HG03060 (cell line): ENCODE data around the gene DNAJC24.
"Not testable (repeated sequence)": the region's sequence is repeated elsewhere in the genome, so short reads cannot be mapped to it uniquely, and the experiment has no call there.

Experiments used
- ATAC-seq: cut with Tn5 transposase; IDR thresholded peaks from one replicate; pipeline ENCODE4 v1.9.1; 2021; ENCODE audit warnings: low read depth, moderate number of reproducible peaks; ENCODE audit not compliant: unreplicated experiment

Gene DNAJC24, protein sequence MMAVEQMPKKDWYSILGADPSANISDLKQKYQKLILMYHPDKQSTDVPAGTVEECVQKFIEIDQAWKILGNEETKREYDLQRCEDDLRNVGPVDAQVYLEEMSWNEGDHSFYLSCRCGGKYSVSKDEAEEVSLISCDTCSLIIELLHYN

DNA sequence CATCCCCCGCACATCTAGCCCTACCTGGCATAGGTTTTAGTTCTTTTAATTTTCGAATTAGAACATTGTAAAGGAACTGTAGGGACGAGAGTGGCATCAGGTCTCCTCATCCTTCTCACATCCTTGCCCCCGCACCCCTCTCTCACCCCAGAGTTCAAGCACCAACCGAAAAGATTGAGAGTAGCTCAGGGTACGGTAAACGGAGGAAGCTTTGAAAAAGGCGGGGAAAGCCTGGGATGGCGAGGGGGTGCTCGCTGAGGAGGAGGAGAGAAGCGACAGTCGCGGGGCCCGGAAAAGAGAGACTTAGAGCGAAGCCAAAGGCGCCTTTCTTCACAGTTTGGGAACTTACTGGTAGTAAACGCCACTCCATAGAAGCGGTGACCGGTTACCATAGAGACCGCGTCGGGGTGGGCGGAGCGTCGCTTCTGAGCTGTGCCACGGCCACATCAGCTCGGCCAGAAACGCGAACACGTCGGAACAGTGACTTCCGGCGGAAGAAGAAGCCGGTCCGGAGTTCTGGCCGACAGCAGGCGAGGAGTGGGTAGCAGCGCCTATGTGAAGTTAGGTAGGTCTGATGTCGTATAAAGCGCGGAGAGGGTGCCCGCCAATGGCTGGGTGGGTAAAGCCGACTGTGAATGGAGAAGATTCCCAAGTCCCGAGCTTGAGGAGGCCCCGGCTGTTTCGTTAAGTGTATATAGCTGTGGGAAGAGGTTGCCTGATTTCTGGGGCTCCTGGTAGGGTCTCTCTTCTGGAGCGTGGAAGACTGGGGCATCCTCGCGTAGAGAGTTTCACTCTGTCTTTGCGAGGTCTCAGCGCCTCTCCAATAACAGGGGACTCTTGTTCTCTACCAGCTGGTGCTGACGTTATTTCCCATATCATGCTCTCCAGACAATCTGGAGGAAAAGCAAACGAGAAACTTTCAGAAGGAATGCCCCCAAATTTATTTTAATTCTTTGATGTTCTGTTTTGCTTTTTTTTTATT is at the start of gene DNAJC24, which contains the start of gene DCDC1:
Gene DNAJC24, plus strand, starts transcription at position 513 of the 982 bp plus-strand sequence. CDS start 889 bp downstream, outside the sequence.
Gene DCDC1, minus strand, starts transcription at position 392 of the 982 bp plus-strand sequence. CDS start 41,459 bp downstream, outside the sequence.
- ATAC-seq, result peak; percentile 98

- ATAC-seq, result not testable (repeated sequence)
Observed at GRCh38 chr11:31321494-31321893, 48.2 kb upstream of the DNAJC24 start.

DNA sequence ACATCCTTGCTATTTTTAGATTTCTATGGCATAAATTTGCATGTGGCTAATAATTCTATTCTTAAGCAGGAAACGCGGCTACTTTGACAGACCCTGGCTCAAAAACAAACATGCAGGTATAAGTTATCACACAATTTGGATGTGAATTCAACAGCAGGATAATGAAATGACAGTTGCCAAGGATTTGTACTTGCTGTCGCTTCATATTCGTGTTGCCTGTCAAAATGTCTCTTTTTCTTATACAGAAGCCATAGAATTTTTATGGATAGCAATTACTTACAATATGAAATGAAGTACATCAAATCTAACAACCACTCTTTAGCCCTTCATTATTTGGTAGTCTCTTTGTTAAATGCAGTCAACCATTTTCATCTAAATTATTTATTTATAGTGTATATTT is 46.5 kb upstream of the DNAJC24 start:
- no peak for ATAC-seq

DNA sequence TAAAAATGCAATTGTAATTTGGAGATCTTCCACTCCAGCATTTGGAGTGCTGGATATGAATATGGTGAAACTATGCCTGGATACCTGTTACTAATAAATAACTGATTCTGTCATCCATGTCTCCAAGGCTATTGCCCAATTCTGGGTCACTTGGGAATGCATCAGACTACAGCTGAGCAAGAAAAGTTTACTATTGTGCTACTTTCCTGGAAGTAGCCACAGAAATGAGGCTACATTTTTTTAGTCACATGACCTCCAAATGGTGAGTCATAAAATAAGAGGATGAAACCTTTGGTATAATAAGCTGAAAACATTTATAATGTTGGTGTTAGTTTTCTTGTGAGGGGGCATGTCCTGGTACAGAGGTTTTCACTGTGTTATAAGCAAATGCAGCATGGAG is 44.5 kb upstream of the DNAJC24 start:
- ATAC-seq, result no peak

- no peak for ATAC-seq
Observed at GRCh38 chr11:31326470-31327148, 43.1 kb upstream of the DNAJC24 start.

DNA sequence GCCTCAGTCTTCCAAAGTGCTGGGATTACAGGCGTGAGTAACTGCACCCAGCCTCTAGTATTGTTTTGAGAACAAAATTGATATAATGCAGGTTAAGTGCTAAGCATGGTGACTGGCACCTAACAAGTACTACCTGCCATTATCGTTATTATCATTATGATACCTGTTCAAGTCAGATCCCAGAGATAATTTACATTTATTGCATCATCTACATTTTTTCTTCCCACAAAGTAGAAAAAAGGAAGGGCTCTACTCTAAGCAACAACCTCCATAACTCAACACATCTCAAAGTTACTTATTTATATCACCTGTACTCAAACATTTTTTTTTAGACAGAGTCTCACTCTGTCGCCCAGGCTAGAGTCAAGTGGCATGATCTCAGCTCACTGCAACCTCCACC is 42.2 kb upstream of the DNAJC24 start:
- ATAC-seq, result no peak

DNA sequence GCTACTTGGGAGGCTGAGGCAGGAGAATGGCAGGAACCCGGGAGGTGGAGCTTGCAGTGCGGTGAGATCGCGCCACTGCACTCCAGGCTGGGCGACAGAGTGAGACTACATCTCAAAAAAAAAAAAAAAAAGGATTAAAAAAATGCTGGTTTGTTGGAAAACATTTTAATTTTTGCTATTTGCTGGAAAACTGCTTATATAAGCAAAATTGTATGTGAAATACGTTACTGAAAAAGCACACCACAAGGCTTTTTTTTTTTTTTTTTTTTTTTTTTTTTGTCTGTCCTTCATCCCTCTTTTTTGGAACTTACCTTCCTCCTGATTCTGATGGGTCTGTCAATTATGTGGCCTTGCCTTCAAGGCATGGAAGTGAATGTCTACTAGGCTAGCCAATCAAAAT is 41.0 kb upstream of the DNAJC24 start:
- ATAC-seq, result no peak

DNA sequence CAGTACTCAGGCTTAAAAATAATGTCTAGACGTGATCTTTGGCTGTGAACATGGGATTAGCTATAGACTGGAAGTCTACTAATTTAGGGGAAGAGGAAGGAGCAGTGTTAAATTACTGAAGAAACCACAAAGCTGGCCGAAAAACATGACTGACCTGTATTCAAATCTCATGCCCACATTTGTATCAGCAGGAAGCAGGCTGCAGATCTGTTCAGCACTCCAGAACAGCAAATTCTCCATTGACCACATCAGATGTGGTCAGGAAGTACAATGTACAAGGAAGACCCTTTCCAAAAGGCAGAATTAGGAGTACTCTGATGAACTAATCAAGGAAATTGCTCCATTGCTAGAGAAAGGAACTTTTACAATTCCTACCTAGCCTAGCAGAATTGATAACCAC is 31.9 kb upstream of the DNAJC24 start:
- ATAC-seq, result no peak

GRCh38 chr11:31340903-31341572 is 28.6 kb upstream of the DNAJC24 start:
- no peak for ATAC-seq

DNA sequence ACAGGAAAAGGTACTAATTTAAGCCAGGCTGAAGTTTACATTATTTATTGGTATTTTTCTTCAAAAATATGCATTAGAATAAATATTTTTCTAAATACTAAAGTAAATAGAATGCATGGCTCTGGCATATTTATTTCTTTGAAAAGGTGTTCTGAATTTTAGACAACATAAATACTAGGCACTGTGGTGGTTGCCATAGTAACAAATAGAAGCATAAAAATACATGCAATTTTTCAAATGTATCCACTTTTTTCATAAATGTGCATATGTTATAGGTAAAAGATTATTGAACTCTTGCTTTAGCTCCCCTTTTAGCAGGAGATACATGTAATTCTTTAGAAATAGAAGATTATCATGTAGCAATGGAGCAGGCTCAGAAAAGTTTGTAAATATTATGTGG is 18.5 kb upstream of the DNAJC24 start:
- no peak for ATAC-seq

DNA sequence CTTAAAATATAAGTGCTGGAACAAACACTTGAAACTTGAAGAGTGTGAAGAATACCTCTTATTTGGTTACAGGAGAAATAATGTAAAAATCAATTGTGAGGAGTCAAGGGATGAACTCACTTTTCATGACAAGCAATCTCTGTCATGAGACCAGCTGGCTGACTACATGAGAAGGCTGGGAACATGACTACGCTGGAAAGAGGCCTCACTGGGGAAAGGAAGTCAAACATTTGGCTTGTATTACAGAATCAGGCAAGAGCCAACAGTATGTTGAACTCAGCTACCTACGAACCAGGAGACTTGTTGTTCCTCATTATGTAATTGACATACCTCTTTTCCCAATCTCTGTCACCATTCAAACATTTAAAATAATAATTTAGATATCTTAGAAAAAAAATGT is 14.5 kb upstream of the DNAJC24 start:
- no peak for ATAC-seq

GRCh38 chr11:31355817-31356216 is 13.8 kb upstream of the DNAJC24 start:
- no peak for ATAC-seq

DNA sequence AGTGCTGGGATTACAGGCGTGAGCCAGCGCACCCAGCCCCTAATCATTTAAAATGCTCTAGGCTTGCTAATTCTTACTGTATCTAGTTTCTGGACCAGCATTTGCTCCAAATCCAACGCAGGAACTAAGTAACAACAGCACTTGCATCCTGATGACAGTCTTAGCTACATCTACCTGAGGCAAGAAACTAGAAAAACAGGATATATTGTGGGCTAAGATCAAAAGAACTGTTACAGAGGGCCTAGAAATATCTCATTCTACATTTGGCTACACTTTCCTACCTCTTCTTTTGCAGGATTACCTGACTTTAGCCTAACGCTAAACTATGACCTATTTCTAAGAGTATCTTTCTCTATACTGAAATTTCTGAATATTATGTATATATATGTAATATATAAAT is 7.9 kb upstream of the DNAJC24 start:
- ATAC-seq, result no peak

DNA sequence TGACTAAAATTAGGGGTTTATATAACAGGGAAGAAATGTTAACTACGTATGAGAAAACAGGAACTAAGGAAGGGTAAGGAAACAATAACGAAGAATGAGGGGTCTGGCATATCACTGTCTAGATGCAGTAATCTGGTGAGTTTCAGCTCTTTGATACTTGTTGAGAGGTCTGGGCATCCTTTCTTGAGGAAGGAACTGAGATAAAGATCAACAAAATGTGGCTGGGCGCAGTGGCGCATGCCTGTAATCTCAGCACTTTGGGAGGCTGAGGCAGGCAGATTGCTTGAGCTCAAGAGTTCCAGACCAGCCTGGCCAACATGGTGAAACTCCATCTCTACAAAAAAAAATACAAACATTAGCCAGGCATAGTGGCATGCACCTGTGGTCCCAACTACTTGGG is 2.9 kb upstream of the DNAJC24 start:
- ATAC-seq, result no peak

- no peak for ATAC-seq
Observed at GRCh38 chr11:31375879-31376278, 6.2 kb downstream of the DNAJC24 start.

- no peak for ATAC-seq
Observed at GRCh38 chr11:31383116-31383515, 13.5 kb downstream of the DNAJC24 start.

DNA sequence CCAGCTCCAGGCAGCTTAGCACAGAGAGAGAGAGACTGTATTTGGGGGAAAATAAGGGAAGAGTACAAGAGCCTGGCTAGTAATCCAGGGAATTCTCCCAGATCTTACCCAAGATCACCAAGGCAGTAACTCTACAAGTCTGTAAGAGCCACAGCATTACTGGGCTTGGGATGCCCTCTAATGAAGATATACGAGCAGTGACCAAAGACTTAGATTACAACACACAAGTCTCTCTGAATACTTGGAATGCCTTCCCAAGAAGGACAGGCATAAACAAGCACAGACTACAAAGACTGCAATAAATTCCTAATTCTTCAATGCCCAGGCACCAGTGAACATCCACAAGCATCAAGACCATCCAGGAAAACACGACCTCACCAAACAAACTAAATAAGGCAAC is 17.7 kb downstream of the DNAJC24 start:
- no peak for ATAC-seq

DNA sequence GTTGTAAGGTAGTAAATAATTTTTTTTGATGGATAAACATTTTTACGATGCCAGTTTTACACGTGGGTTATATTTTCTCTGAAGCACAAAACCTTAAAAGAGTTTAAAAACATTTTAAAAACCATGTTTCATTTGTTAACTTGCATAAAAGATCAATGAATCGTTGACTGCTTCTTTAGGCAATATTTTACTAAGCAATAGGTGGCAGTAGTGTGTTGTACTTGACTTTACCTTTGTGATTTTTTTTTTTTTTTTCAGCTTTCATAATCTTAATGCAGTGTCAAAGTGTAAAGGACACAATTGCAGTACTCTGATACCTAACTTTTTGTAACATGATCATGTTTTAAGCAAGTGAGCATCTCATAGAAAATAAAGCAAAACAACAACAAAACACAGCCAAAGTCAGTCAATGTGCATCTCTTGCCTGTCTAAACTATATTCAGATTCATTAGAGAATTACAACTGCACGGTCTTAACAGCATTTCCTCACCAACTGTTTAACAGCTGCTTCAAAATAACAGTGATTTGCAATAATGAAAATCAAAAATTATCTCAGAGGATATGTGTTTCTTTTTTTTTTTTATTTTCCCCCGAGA is 27.7 kb downstream of the DNAJC24 start:
- no peak for ATAC-seq

DNA sequence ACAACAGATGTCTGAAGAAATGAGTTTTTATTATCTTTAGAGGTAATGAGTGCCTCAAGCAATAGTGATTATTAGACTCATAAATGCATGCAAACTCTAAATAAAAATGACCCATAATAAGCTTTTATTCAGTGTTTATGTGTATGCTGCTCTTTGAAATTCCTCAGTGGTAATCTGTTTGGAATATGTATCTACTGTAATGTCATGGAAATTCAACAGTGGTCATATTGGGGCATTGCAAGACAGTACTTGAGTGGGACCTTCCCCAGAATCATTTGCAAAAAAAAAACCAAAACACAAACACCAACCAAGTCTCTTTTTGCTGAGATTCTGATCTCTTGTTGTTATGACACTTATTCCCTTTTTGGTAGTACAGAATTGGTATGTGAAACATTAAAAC is 35.0 kb downstream of the DNAJC24 start:
- ATAC-seq, result no peak

DNA sequence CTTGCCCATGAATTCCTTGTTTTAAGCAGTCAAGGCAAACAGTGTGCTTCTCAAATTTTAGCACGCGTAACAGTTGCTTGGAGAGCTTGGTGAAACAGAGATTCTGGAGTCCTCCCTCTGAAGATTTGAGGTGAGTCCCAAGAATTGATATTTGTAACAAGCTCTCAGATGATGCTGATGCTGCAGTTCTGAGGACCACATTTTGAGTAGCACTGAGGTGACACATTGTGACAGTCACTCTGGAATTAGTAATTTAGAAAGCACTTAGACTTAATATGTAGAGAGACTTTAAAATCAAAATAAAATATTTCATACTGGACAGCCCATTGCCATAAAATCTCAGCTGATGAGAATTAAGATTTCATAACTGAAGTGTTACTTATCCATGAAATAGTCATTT is 38.5 kb downstream of the DNAJC24 start:
- no peak for ATAC-seq
